Stomach (tissue), 4 donors: ENCODE data around the gene STPG2.

ENCODE experiments used
- CTCF ChIP-seq, 7 experiments: fragments of 450-650 bp in 4 of 7; fragments of 200-600 bp in 3 of 7; sonication (generic) in 3 of 7; IDR thresholded peaks; one replicate each; pipeline ENCODE4 v1.5.1; 2016 to 2019; ENCODE audit warnings: antibody characterized with exemption in 7 of 7, control low read depth in 2 of 7, mild to moderate bottlenecking in 1 of 7
- POLR2AphosphoS5 ChIP-seq, 3 donors: sonication (generic); formaldehyde crosslinking; IDR thresholded peaks; one replicate each; pipeline ENCODE4 v1.6.1; 2016; ENCODE audit warnings: antibody characterized with exemption in 3 of 3

GRCh38 chr4:98110214-98110613 lies 33.1 kb downstream of the STPG2 start:
- TF ChIP-seq POLR2AphosphoS5 (IDR thresholded peaks at IDR 0.05) (no peak), CTCF (IDR thresholded peaks at IDR 0.05) (no peak)
